HL-60/S4 treated with retinoic acid at 250 ng/mL for 4 days and 3 days (cell line): Measurements from ENCODE around the gene ILKAP.

Experiments
- in situ Hi-C: fragments of 300-500 bp; cut with MboI; formaldehyde crosslinking; loops from 2 replicates; pipeline ENCODE4 v1.7.0; 2022; ENCODE audit warnings: low sequenced_read_pairs

The ILKAP gene

GRCh38 chr2:238166391-238167343, 36.8 kb downstream of the ILKAP start:
- in situ Hi-C loops: no loop called here

GRCh38 chr2:238165288-238165921, 38.1 kb downstream of the ILKAP start:
- in situ Hi-C loops: no loop called here

- in situ Hi-C loops: no loop called here
Measured at GRCh38 chr2:238164906-238165287, 38.6 kb downstream of the ILKAP start.

GRCh38 chr2:238163481-238164198, 39.9 kb downstream of the ILKAP start:
- in situ Hi-C loops: no loop called here

- in situ Hi-C loops: no loop called here
Measured at GRCh38 chr2:238162846-238163441, 40.6 kb downstream of the ILKAP start.

- in situ Hi-C loops: no loop called here
Measured at GRCh38 chr2:238162251-238162845, 41.1 kb downstream of the ILKAP start.

- in situ Hi-C loops: no loop called here
Measured at GRCh38 chr2:238161291-238162051, 42.0 kb downstream of the ILKAP start.

- in situ Hi-C loops: no loop called here
Measured at GRCh38 chr2:238160206-238161129, 43.0 kb downstream of the ILKAP start.

- in situ Hi-C loops: no loop called here
Measured at GRCh38 chr2:238159661-238160205, 43.8 kb downstream of the ILKAP start.

GRCh38 chr2:238159071-238159539, 44.4 kb downstream of the ILKAP start:
- in situ Hi-C loops: no loop called here

GRCh38 chr2:238158509-238159070, 44.9 kb downstream of the ILKAP start, which contains the start of gene ERFE:
Gene ERFE (plus strand): TSS chr2:238158970. CDS start chr2:238159008, 38 bp downstream.
- in situ Hi-C loops: no loop called here

GRCh38 chr2:238158018-238158508, 45.4 kb downstream of the ILKAP start:
- in situ Hi-C loops: no loop called here

GRCh38 chr2:238157506-238158017, 45.9 kb downstream of the ILKAP start:
- in situ Hi-C loops: no loop called here

- in situ Hi-C loops: no loop called here
Measured at GRCh38 chr2:238155761-238156694, 47.5 kb downstream of the ILKAP start.

GRCh38 chr2:238155051-238155760, 48.3 kb downstream of the ILKAP start:
- in situ Hi-C loops: no loop called here

- in situ Hi-C loops: no loop called here
Measured at GRCh38 chr2:238154570-238154969, 48.9 kb downstream of the ILKAP start.
